Activated CD8-positive, alpha-beta T cell treated with anti-CD3 and anti-CD28 coated beads for 36 hours (primary cell): ENCODE results near the gene CLEC2A. TPM values are rescaled to one million over a fixed set of nuclear protein-coding genes. Genes with fewer than 3 reads are reported as not detected.

Experiments used
- ATAC-seq: fragments of 200-7000 bp; cut with Tn5 transposase; one replicate; pipeline ENCODE4 v1.10.0; 2021; ENCODE audit warnings: mild to moderate bottlenecking, moderate library complexity
- CTCF ChIA-PET: fragments of 350-600 bp; sonication (Branson Sonifier 250); formaldehyde crosslinking; loops from one replicate; lab custom pipeline; 2021; ENCODE audit warnings: antibody characterized with exemption; lab: Charles Lee
- POLR2A ChIA-PET: fragments of 350-600 bp; sonication (Branson Sonifier 250); formaldehyde crosslinking; loops from one replicate; lab custom pipeline; 2021; ENCODE audit warnings: antibody characterized with exemption; lab: Charles Lee
- DNase-seq: peaks from one replicate; pipeline ENCODE4 v3.0.0-alpha.2; 2020
- H3K27ac Mint-ChIP-seq: one replicate; pipeline ENCODE4 v1.8.0; 2021; ENCODE audit warnings: mild to moderate bottlenecking, mixed read lengths
- H3K27me3 Mint-ChIP-seq: one replicate; pipeline ENCODE4 v1.8.0; 2021; ENCODE audit warnings: mixed read lengths
- H3K36me3 Mint-ChIP-seq: one replicate; pipeline ENCODE4 v1.8.0; 2021; ENCODE audit warnings: low read depth, mixed read lengths
- H3K4me1 Mint-ChIP-seq: one replicate; pipeline ENCODE4 v1.8.0; 2021; ENCODE audit warnings: low read depth, mixed read lengths
- H3K4me3 Mint-ChIP-seq: one replicate; pipeline ENCODE4 v1.8.0; 2021; ENCODE audit warnings: mild to moderate bottlenecking, moderate library complexity, mixed read lengths
- H3K9me3 Mint-ChIP-seq: one replicate; pipeline ENCODE4 v1.8.0; 2021; ENCODE audit warnings: mixed read lengths
- CTCF ChIP-seq: fragments of 200-600 bp; IDR thresholded peaks from one replicate; pipeline ENCODE4 v1.8.0; 2022; ENCODE audit warnings: antibody characterized with exemption, mild to moderate bottlenecking
- intact Hi-C: fragments of 100-400 bp; cut with micrococcal nuclease; formaldehyde crosslinking; loops from one replicate; pipeline ENCODE4 v1.10.0; 2022
- total RNA-seq, 2 experiments: library from RNA; stranded (reverse); gene quantifications; one replicate each; pipeline ENCODE4 v1.2.3, GENCODE V29; 2021

Gene CLEC2A
- total RNA-seq, 2 experiments from 2014 or later, result not detected

GRCh38 chr12:9973949-9974348 lies 41.8 kb upstream of the CLEC2A start:
- H3K36me3 Mint-ChIP-seq, result peaks cover 3% of the 10 kb centered on the region
- intact Hi-C loops, result no loop called here
- H3K27me3 Mint-ChIP-seq, result peaks cover 4% of the 10 kb centered on the region
- H3K4me3 Mint-ChIP-seq, result no peak overlapping the region
- peaks cover 4% of the 10 kb centered on the region for H3K9me3 Mint-ChIP-seq
- TF ChIP-seq CTCF, result no peak
- ATAC-seq (no peak), DNase-seq (no peak)
- POLR2A ChIA-PET, result no interaction called here
- no peak overlapping the region for H3K27ac Mint-ChIP-seq
- CTCF ChIA-PET, result no interaction called here
- H3K4me1 Mint-ChIP-seq, result no peaks in the 10 kb centered on the region

- ATAC-seq, result no peak
- Mint-ChIP-seq H3K27ac (no peak within 1 kb of the TSS), H3K27me3 (peaks cover 3% of the 10 kb centered on the region), H3K9me3 (peaks cover 4% of the 10 kb centered on the region), H3K36me3 (peaks cover 3% of the 10 kb centered on the region), H3K4me1 (no peaks in the 10 kb centered on the region), H3K4me3 (no peak within 1 kb of the TSS)
- ChIA-PET CTCF (no interaction called here), POLR2A (no interaction called here)
- TF ChIP-seq CTCF, result no peak
- DNase-seq, result no peak
- intact Hi-C loops, result no loop called here
Observed at GRCh38 chr12:9971181-9971580, 39.0 kb upstream of the CLEC2A start, which contains the start of gene CLEC12A. Gene CLEC12A (plus strand): TSS chr12:9971409. CDS start chr12:9971597, 188 bp downstream.

- DNase-seq (no peak), ATAC-seq (no peak)
- H3K4me3 Mint-ChIP-seq, result no peak overlapping the region
- H3K27ac Mint-ChIP-seq, result no peak overlapping the region
- H3K36me3 Mint-ChIP-seq, result no peaks in the 10 kb centered on the region
- H3K9me3 Mint-ChIP-seq, result peaks cover 2% of the 10 kb centered on the region
- intact Hi-C loops, result no loop called here
- ChIA-PET POLR2A (no interaction called here), CTCF (no interaction called here)
- H3K4me1 Mint-ChIP-seq, result no peaks in the 10 kb centered on the region
- H3K27me3 Mint-ChIP-seq, result peaks cover 3% of the 10 kb centered on the region
- no peak for TF ChIP-seq CTCF
Observed at GRCh38 chr12:9969673-9970072, 37.5 kb upstream of the CLEC2A start.

GRCh38 chr12:9961901-9962300 lies 29.7 kb upstream of the CLEC2A start:
- CTCF ChIA-PET, result interaction anchor here (2.1 kb wide), 1 partner anchor 212 kb away, joined by 6 read pairs; no protein-coding TSS in a partner anchor
- POLR2A ChIA-PET, result no interaction called here
- no peak for TF ChIP-seq CTCF
- intact Hi-C loops, result no loop called here
- Mint-ChIP-seq H3K4me1 (peaks cover 27% of the 10 kb centered on the region), H3K27me3 (no peaks in the 10 kb centered on the region), H3K27ac (no peak overlapping the region), H3K9me3 (peaks cover 2% of the 10 kb centered on the region), H3K36me3 (no peaks in the 10 kb centered on the region), H3K4me3 (no peak overlapping the region)
- ATAC-seq, result no peak
- no peak for DNase-seq

GRCh38 chr12:9961106-9961505 lies 28.9 kb upstream of the CLEC2A start:
- CTCF ChIA-PET, result interaction anchor here (2.1 kb wide), 1 partner anchor 211 kb away, joined by 6 read pairs; no protein-coding TSS in a partner anchor
- no peak for TF ChIP-seq CTCF
- Mint-ChIP-seq H3K36me3 (no peaks in the 10 kb centered on the region), H3K4me3 (no peak overlapping the region), H3K27ac (no peak overlapping the region), H3K9me3 (no peaks in the 10 kb centered on the region), H3K4me1 (peaks cover 27% of the 10 kb centered on the region), H3K27me3 (no peaks in the 10 kb centered on the region)
- peak; percentile 55 for ATAC-seq
- POLR2A ChIA-PET, result no interaction called here
- DNase-seq, result peak; percentile 11
- intact Hi-C loops, result no loop called here
